H9 (cell line): Measurements from ENCODE around the gene DLST. TPM values are rescaled to one million over a fixed set of nuclear protein-coding genes. Genes with fewer than 3 reads are reported as not detected.

Experiments used
- DNase-seq: peaks from one replicate; pipeline ENCODE4 v3.0.0-alpha.2; 2017
- H2AFZ ChIP-seq: one replicate; pipeline ENCODE4 v1.6.1; 2013; ENCODE audit warnings: mild to moderate bottlenecking, low read length, control low read depth, moderate library complexity
- H2AK5ac ChIP-seq: 2 replicates; pipeline ENCODE4 v1.6.1; 2013; ENCODE audit warnings: low read length, control low read depth, mixed read lengths; ENCODE audit not compliant: insufficient read length
- H2BK120ac ChIP-seq: one replicate; pipeline ENCODE4 v1.6.1; 2013; ENCODE audit warnings: low read depth, mild to moderate bottlenecking, low read length, control low read depth, inconsistent platforms; ENCODE audit not compliant: poor library complexity, severe bottlenecking
- H2BK12ac ChIP-seq: 2 replicates; pipeline ENCODE4 v1.6.1; 2013; ENCODE audit warnings: low read length, control low read depth, mixed read lengths, low read depth; ENCODE audit not compliant: insufficient read length
- H2BK15ac ChIP-seq: 2 replicates; pipeline ENCODE4 v1.6.1; 2013; ENCODE audit warnings: low read depth, low read length, control low read depth
- H2BK20ac ChIP-seq: one replicate; pipeline ENCODE4 v1.6.1; 2013; ENCODE audit warnings: low read depth, mild to moderate bottlenecking, low read length, control low read depth, inconsistent platforms; ENCODE audit not compliant: poor library complexity, severe bottlenecking
- H2BK5ac ChIP-seq: 2 replicates; pipeline ENCODE4 v1.6.1; 2013; ENCODE audit warnings: low read length, control low read depth, mixed read lengths; ENCODE audit not compliant: insufficient read length
- H3K14ac ChIP-seq: 2 replicates; pipeline ENCODE4 v1.6.1; 2013; ENCODE audit warnings: low read length, control low read depth; ENCODE audit not compliant: insufficient read depth
- H3K18ac ChIP-seq: 2 replicates; pipeline ENCODE4 v1.6.1; 2013; ENCODE audit warnings: low read depth, mild to moderate bottlenecking, mixed read lengths, low read length, control low read depth; ENCODE audit not compliant: insufficient read length
- H3K23ac ChIP-seq: 2 replicates; pipeline ENCODE4 v1.6.1; 2013; ENCODE audit warnings: low read length, control low read depth, mixed read lengths, low read depth; ENCODE audit not compliant: insufficient read length
- H3K23me2 ChIP-seq: 2 replicates; pipeline ENCODE4 v1.6.1; 2013; ENCODE audit warnings: low read depth, mild to moderate bottlenecking, mixed read lengths, low read length, control low read depth; ENCODE audit not compliant: insufficient read length, poor library complexity, severe bottlenecking
- H3K27ac ChIP-seq: 2 replicates; pipeline ENCODE4 v1.5.1; 2013; ENCODE audit warnings: low read length, control low read depth, mixed read lengths, low read depth; ENCODE audit not compliant: insufficient read length
- H3K27me3 ChIP-seq: 2 replicates; pipeline ENCODE4 v1.6.1; 2013; ENCODE audit warnings: low read length, control low read depth, inconsistent platforms; ENCODE audit not compliant: insufficient read depth
- H3K4ac ChIP-seq: 2 replicates; pipeline ENCODE4 v1.6.1; 2013; ENCODE audit warnings: low read depth, mild to moderate bottlenecking, control low read depth, inconsistent platforms, low read length, moderate library complexity
- H3K4me1 ChIP-seq: 2 replicates; pipeline ENCODE4 v1.6.1; 2013; ENCODE audit warnings: low read length, control low read depth, inconsistent platforms; ENCODE audit not compliant: insufficient read depth
- H3K4me2 ChIP-seq: 2 replicates; pipeline ENCODE4 v1.6.1; 2013; ENCODE audit warnings: low read length, control low read depth, mixed read lengths; ENCODE audit not compliant: insufficient read length, insufficient read depth
- H3K56ac ChIP-seq: 2 replicates; pipeline ENCODE4 v1.6.1; 2013; ENCODE audit warnings: low read depth, mild to moderate bottlenecking, mixed read lengths, low read length, control low read depth; ENCODE audit not compliant: insufficient read length
- H3K79me1 ChIP-seq: 2 replicates; pipeline ENCODE4 v1.6.1; 2013; ENCODE audit warnings: low read depth, mild to moderate bottlenecking, moderate library complexity, low read length, control low read depth, inconsistent platforms; ENCODE audit not compliant: insufficient read depth, poor library complexity, severe bottlenecking
- H3K79me2 ChIP-seq: 2 replicates; pipeline ENCODE4 v1.6.1; 2013; ENCODE audit warnings: low read length, control low read depth, inconsistent platforms; ENCODE audit not compliant: insufficient read depth
- H3K9ac ChIP-seq: 2 replicates; pipeline ENCODE4 v1.6.1; 2013; ENCODE audit warnings: low read length, control low read depth, mixed read lengths; ENCODE audit not compliant: insufficient read length; ENCODE audit errors: extremely low read depth
- H3K9me3 ChIP-seq: one replicate; pipeline ENCODE4 v1.6.1; 2013; ENCODE audit warnings: low read depth, low read length, inconsistent platforms; ENCODE audit not compliant: control insufficient read depth
- H3T11ph ChIP-seq: one replicate; pipeline ENCODE4 v1.6.1; 2013; ENCODE audit warnings: mild to moderate bottlenecking, low read length, control low read depth, inconsistent platforms
- H4K20me1 ChIP-seq: one replicate; pipeline ENCODE4 v1.6.1; 2013; ENCODE audit not compliant: control insufficient read depth, insufficient read length, insufficient read depth
- H4K5ac ChIP-seq: 2 replicates; pipeline ENCODE4 v1.6.1; 2013; ENCODE audit warnings: low read depth, mild to moderate bottlenecking, mixed read lengths, low read length, control low read depth; ENCODE audit not compliant: insufficient read length
- H4K8ac ChIP-seq: replicated peaks from 2 replicates; pipeline ENCODE4 v1.6.1; 2013; ENCODE audit warnings: low read length, control low read depth, mixed read lengths, low read depth; ENCODE audit not compliant: insufficient read length
- H4K91ac ChIP-seq: 2 replicates; pipeline ENCODE4 v1.6.1; 2013; ENCODE audit warnings: low read depth, mild to moderate bottlenecking, moderate library complexity, mixed read lengths, low read length, control low read depth; ENCODE audit not compliant: insufficient read length
- H3K27ac Mint-ChIP-seq, 3 experiments: 2 replicates in 2 of 3; 3 replicates in 1 of 3; pipeline ENCODE4 v1.8.0; 2020 to 2021; ENCODE audit warnings: mixed read lengths in 3 of 3, mild to moderate bottlenecking in 1 of 3, moderate library complexity in 1 of 3
- H3K27me3 Mint-ChIP-seq: 2 replicates; pipeline ENCODE4 v1.8.0; 2021; ENCODE audit warnings: low read depth, mild to moderate bottlenecking, moderate library complexity, mixed read lengths
- H3K36me3 Mint-ChIP-seq, 3 experiments: 2 replicates in 2 of 3; 3 replicates in 1 of 3; pipeline ENCODE4 v1.8.0; 2020 to 2021; ENCODE audit warnings: low read depth in 3 of 3, mixed read lengths in 3 of 3; ENCODE audit not compliant: insufficient read depth in 1 of 3
- H3K4me1 Mint-ChIP-seq, 2 experiments: 2 replicates each; pipeline ENCODE4 v1.8.0; 2020; ENCODE audit warnings: mixed read lengths in 2 of 2
- H3K4me3 Mint-ChIP-seq, 2 experiments: 2 replicates in 1 of 2; 3 replicates in 1 of 2; pipeline ENCODE4 v1.8.0; 2020 to 2021; ENCODE audit warnings: mild to moderate bottlenecking in 2 of 2, mixed read lengths in 2 of 2, moderate library complexity in 1 of 2
- H3K9me3 Mint-ChIP-seq, 2 experiments: 2 replicates in 1 of 2; 3 replicates in 1 of 2; pipeline ENCODE4 v1.8.0; 2020; ENCODE audit warnings: mild to moderate bottlenecking in 2 of 2, mixed read lengths in 2 of 2, moderate library complexity in 1 of 2
- CTCF ChIP-seq: fragments of 200-600 bp; sonication (generic); conservative IDR thresholded peaks from 3 replicates; pipeline ENCODE4 v1.8.0; 2021; ENCODE audit warnings: antibody characterized with exemption, mild to moderate bottlenecking
- WGBS: extraction: QIAGEN DNeasy Blood & Tissue Kit; methylation state at CpG from one replicate; pipeline ENCODE4 v1.1.7; 2013; ENCODE audit warnings: missing lambda C conversion rate, low lambda C conversion rate, mixed read lengths; ENCODE audit not compliant: insufficient read length; ENCODE audit errors: extremely low coverage; 5-methylcytosine and 5-hydroxymethylcytosine counted together
- total RNA-seq: library from RNA; stranded (reverse); gene quantifications from 2 replicates; pipeline ENCODE4 v1.2.1, GENCODE V29; 2021

DLST gene
- total RNA-seq, 1 experiment from 2014 or later = 116 TPM

- Histone ChIP-seq H2BK15ac (no peak overlapping the region), H3K56ac (no peak overlapping the region), H2BK12ac (no peak overlapping the region), H3K79me1 (no peaks in the 10 kb centered on the region), H3K23me2 (peaks cover 2% of the 10 kb centered on the region), H3K9me3 (no peaks in the 10 kb centered on the region), H4K8ac (no peak overlapping the region), H2AFZ (no peak overlapping the region), H4K5ac (no peak overlapping the region), H2BK5ac (no peak overlapping the region), H3K4ac (no peak overlapping the region), H3K27ac (no peak overlapping the region), H3K9ac (no peak overlapping the region), H3K4me1 (no peaks in the 10 kb centered on the region), H3K79me2 (no peaks in the 10 kb centered on the region), H2BK120ac (no peak overlapping the region), H3T11ph (no peak overlapping the region), H3K27me3 (no peaks in the 10 kb centered on the region), H4K91ac (no peak overlapping the region), H2AK5ac (no peak overlapping the region), H3K23ac (no peak overlapping the region), H3K18ac (no peak overlapping the region), H4K20me1 (no peaks in the 10 kb centered on the region), H2BK20ac (no peak overlapping the region), H3K4me2 (no peak overlapping the region), H3K14ac (peak overlapping the region; percentile 46; the same call in 1 of the 2 replicates)
- H3K27ac Mint-ChIP-seq = peak overlapping the region in 1 of 3 experiments; percentile 77; a peak in 1 of 7 replicates
- no peak overlapping the region for H3K4me3 Mint-ChIP-seq
- DNase-seq = no peak
- H3K4me1 Mint-ChIP-seq = peaks cover 2 to 11% of the 10 kb centered on the region in 2 experiments; a peak in 1 of 4 replicates
- no peaks in the 10 kb centered on the region for H3K9me3 Mint-ChIP-seq
- no CpG with 5 or more reads among the region's 10 CpGs for WGBS
- H3K36me3 Mint-ChIP-seq = no peaks in the 10 kb centered on the region
- no peaks in the 10 kb centered on the region; the same call in 1 of the 2 replicates for H3K27me3 Mint-ChIP-seq
- TF ChIP-seq CTCF = no peak
Observed at GRCh38 chr14:74938531-74939495, 57.1 kb downstream of the DLST start.
